IPS-NIHi7 (cell line): ENCODE data around the gene ZFP2.
"Not testable (repeated sequence)": the region's sequence is repeated elsewhere in the genome, so short reads cannot be mapped to it uniquely, and the experiment has no call there.

Experiments
- DNase-seq: peaks from one replicate; pipeline ENCODE4 v3.0.0; 2012; ENCODE audit warnings: mixed read lengths; ENCODE audit errors: extremely low spot score

ZFP2 gene

GRCh38 chr5:178895615-178896571 lies at the start of gene ZFP2:
Gene ZFP2, plus strand, starts transcription at chr5:178895913. Its CDS starts 35,401 bp downstream, at chr5:178931314.
- peak; percentile 81 for DNase-seq

- no peak for DNase-seq
These were observed 46.4 kb upstream of the ZFP2 start for GRCh38 chr5:178849316-178849715.

GRCh38 chr5:178851951-178852350 lies 43.8 kb upstream of the ZFP2 start:
- no peak for DNase-seq

- DNase-seq = no peak
These were observed 41.4 kb upstream of the ZFP2 start for GRCh38 chr5:178854284-178854683.

GRCh38 chr5:178859625-178860521 lies 35.8 kb upstream of the ZFP2 start, which contains the start of gene ZNF354B:
Gene ZNF354B, plus strand, starts transcription at chr5:178859953. Its CDS starts 1,095 bp downstream, at chr5:178861048.
- DNase-seq = peak; percentile 93

GRCh38 chr5:178860615-178861014 lies 35.1 kb upstream of the ZFP2 start:
- DNase-seq = not testable (repeated sequence)

- no peak for DNase-seq
These were observed 34.1 kb upstream of the ZFP2 start for GRCh38 chr5:178861627-178862026.

- no peak for DNase-seq
These were observed 28.8 kb upstream of the ZFP2 start for GRCh38 chr5:178866946-178867345.

- no peak for DNase-seq
These were observed 26.1 kb upstream of the ZFP2 start for GRCh38 chr5:178869577-178869976.

- no peak for DNase-seq
These were observed 25.3 kb upstream of the ZFP2 start for GRCh38 chr5:178870411-178870810.

- DNase-seq = no peak
These were observed 23.4 kb upstream of the ZFP2 start for GRCh38 chr5:178872302-178872701.

- DNase-seq = not testable (repeated sequence)
These were observed 12.5 kb upstream of the ZFP2 start for GRCh38 chr5:178883115-178883694.

GRCh38 chr5:178883815-178884430 lies 11.8 kb upstream of the ZFP2 start:
- DNase-seq = no peak

- peak; percentile 9 for DNase-seq
These were observed 3.6 kb downstream of the ZFP2 start for GRCh38 chr5:178899289-178899688.

- no peak for DNase-seq
These were observed 7.1 kb downstream of the ZFP2 start for GRCh38 chr5:178902849-178903248.

GRCh38 chr5:178931846-178932760 lies 36.4 kb downstream of the ZFP2 start:
- no peak for DNase-seq

- DNase-seq = peak; percentile 99
These were observed 45.1 kb downstream of the ZFP2 start, which contains the start of gene ZNF454 for GRCh38 chr5:178940569-178941360. Gene ZNF454, plus strand, starts transcription at chr5:178941198. Its CDS starts 1,594 bp downstream, at chr5:178942792.

- DNase-seq = no peak
These were observed 45.6 kb downstream of the ZFP2 start for GRCh38 chr5:178941361-178941760.

GRCh38 chr5:178965465-178966055 lies 69.8 kb downstream of the ZFP2 start:
- no peak for DNase-seq
